Fibroblast of gingiva (primary cell): ENCODE results near the gene ZFHX3.
A peak's percentile ranks its signal among the peaks of the same experiment; 100 is the strongest.

Experiments
- DNase-seq: peaks from one replicate; pipeline ENCODE4 v3.0.0-alpha.2; 2011; ENCODE audit warnings: low read depth

The ZFHX3 gene

GRCh38 chr16:72743011-72743761, 304.7 kb downstream of the ZFHX3 start:
- DNase-seq, result no peak

DNA sequence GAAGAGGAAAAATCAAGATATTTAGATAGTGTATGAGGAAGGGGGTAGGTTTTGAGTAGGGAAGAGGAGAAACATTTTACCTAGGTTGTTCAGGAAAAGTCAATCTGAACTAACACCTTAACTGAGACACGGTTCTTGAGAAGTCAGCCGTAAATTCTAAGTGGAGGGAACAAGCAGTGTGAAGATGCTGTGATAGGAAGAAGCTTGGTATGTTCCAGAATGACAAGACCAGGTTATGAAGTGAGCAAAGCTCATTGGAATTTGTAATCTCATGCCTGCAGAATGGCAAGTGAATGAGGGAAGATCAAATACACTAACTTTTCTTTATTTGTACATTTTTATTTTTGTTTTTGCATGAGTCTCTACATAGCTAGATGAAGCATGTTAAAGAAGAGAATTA, 307.6 kb downstream of the ZFHX3 start:
- DNase-seq, result no peak

DNA sequence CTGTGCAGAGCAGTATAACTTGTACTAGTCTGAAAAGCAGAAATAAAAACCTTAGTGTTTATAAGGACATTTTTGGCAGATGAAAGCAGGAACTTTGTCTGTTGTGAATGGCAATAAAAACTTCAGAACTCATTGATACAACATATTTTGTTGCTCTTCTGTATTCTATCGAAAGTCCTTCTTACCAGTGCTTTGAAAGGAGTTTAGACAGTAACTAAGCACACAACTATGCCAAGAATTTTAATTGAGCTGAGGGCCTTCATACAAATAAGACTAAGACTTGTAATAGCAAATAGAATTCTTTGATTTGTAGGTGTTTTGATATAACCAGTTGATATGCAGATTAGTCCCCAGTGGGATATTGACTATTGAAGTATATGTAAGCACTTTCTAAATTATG, 308.4 kb downstream of the ZFHX3 start:
- DNase-seq, result peak; percentile 5

- DNase-seq, result no peak
These were observed 311.9 kb downstream of the ZFHX3 start for GRCh38 chr16:72736074-72736473.
